ENCODE data around the gene RNU7-1. TPM values are rescaled to one million over a fixed set of nuclear protein-coding genes. Genes with fewer than 3 reads are reported as not detected.

The RNU7-1 gene
- total and polyA plus RNA-seq, 2 of the 4 experiments (the other 2 are of a cell fraction), result not detected

DNA sequence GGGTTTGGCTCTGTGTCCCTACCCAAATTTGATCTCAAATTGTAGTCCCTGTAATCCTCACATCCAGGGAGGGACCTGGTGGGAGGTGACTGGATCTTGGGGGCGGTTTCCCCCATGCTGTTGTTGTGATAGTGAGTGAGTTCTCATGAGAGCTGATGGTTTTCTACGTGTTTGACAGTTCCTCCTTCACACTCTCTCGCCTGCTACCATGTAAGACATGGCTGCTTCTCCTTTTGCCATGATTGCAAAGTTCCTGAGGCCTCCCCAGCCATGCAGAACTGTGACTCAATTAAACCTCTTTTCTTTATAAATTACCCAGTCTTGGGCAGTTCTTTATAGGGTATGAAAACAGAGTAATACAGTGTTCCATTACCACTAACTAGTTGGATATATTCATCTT lies 49.3 kb upstream of the RNU7-1 start:
- no peak overlapping the region for H2AK5ac ChIP-seq (ENCODE audit: low read depth, low read length)
- no peaks in the 10 kb centered on the region for H3K27me3 ChIP-seq (ENCODE audit: control insufficient read depth, insufficient read depth, low read length)
- no peak overlapping the region for H3K23ac ChIP-seq (ENCODE audit: low read depth, low read length)
- H2BK15ac ChIP-seq (ENCODE audit: low read depth, low read length), result no peak overlapping the region
- H3K4ac ChIP-seq (ENCODE audit: low read depth, low read length), result no peak overlapping the region
- H3K27ac ChIP-seq (ENCODE audit: insufficient read depth, low read length), result no peak overlapping the region
- ATAC-seq (ENCODE audit: low read depth) (no peak), DNase-seq (no peak)
- dilution Hi-C loops (cut with HindIII; ENCODE audit: low sequenced_read_pairs, unreplicated experiment), result no loop called here
- no CpG with 5 or more reads among the region's 3 CpGs for WGBS, 2 experiments (ENCODE audit: extremely low coverage in 2 of 2, insufficient read length in 1 of 2)
- CTCF ChIA-PET, result interaction anchor here (0.7 kb wide), 1 partner anchor 22 kb away, joined by 3 read pairs; the partner anchor contains the start of gene SPSB2
- H3K9ac ChIP-seq (ENCODE audit: low read depth, low read length), result no peak overlapping the region
- no peak overlapping the region for H4K8ac ChIP-seq (ENCODE audit: low read depth in 2 of 2, low read length in 2 of 2)
- no peak overlapping the region for H3K56ac ChIP-seq (ENCODE audit: extremely low read depth, insufficient read depth, low read length)
- H3K14ac ChIP-seq (replicated peaks; ENCODE audit: low read depth, low read length), result no peak overlapping the region; the same call in 1 of the 2 replicates
- intact Hi-C loops (cut with micrococcal nuclease), result no loop called here
- POLR2A ChIA-PET (ENCODE audit: unreplicated experiment), result no interaction called here
- H3K36me3 ChIP-seq (ENCODE audit: control insufficient read depth, insufficient read depth, low read length), result no peaks in the 10 kb centered on the region
- H4K5ac ChIP-seq (ENCODE audit: low read depth, low read length), result no peak overlapping the region
- no peak overlapping the region for H2AFZ ChIP-seq (replicated peaks; ENCODE audit: low read length, poor library complexity)
- peaks cover 0 to 20% of the 10 kb centered on the region in 2 experiments; a peak in 2 of 4 replicates for H3K79me1 ChIP-seq (ENCODE audit: low read depth in 1 of 2, low read length in 2 of 2)
- TF ChIP-seq MAZ (IDR thresholded peaks at IDR 0.05; ENCODE audit: borderline replicate concordance, low read depth, low read length), result no peak
- TF ChIP-seq RAD21 (IDR thresholded peaks at IDR 0.05; ENCODE audit: low read length), result no peak
- TF ChIP-seq, protein P1, sequence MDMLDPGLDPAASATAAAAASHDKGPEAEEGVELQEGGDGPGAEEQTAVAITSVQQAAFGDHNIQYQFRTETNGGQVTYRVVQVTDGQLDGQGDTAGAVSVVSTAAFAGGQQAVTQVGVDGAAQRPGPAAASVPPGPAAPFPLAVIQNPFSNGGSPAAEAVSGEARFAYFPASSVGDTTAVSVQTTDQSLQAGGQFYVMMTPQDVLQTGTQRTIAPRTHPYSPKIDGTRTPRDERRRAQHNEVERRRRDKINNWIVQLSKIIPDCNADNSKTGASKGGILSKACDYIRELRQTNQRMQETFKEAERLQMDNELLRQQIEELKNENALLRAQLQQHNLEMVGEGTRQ (IDR thresholded peaks at IDR 0.05; ENCODE audit: low read depth, low read length), result no peak
- TF ChIP-seq NFE2L2 (IDR thresholded peaks at IDR 0.05; ENCODE audit: low read depth, low read length), result no peak
- TF ChIP-seq SMC3 (IDR thresholded peaks at IDR 0.05; ENCODE audit: low read depth, low read length), result no peak
- no peak for TF ChIP-seq MXI1 (IDR thresholded peaks at IDR 0.05; ENCODE audit: borderline replicate concordance, low read depth, low read length)
- TF ChIP-seq POLR2A (IDR thresholded peaks at IDR 0.05; ENCODE audit: low read depth, low read length), result no peak
- no peak for TF ChIP-seq RFX5 (IDR thresholded peaks at IDR 0.05; ENCODE audit: low read depth, low read length)
- no peak for TF ChIP-seq CHD1 (IDR thresholded peaks at IDR 0.05; ENCODE audit: low read depth, low read length)
- TF ChIP-seq, protein P2, sequence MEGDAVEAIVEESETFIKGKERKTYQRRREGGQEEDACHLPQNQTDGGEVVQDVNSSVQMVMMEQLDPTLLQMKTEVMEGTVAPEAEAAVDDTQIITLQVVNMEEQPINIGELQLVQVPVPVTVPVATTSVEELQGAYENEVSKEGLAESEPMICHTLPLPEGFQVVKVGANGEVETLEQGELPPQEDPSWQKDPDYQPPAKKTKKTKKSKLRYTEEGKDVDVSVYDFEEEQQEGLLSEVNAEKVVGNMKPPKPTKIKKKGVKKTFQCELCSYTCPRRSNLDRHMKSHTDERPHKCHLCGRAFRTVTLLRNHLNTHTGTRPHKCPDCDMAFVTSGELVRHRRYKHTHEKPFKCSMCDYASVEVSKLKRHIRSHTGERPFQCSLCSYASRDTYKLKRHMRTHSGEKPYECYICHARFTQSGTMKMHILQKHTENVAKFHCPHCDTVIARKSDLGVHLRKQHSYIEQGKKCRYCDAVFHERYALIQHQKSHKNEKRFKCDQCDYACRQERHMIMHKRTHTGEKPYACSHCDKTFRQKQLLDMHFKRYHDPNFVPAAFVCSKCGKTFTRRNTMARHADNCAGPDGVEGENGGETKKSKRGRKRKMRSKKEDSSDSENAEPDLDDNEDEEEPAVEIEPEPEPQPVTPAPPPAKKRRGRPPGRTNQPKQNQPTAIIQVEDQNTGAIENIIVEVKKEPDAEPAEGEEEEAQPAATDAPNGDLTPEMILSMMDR (conservative IDR thresholded peaks at IDR 0.05; ENCODE audit: low read depth, low read length), result no peak
- TF ChIP-seq, protein P3, sequence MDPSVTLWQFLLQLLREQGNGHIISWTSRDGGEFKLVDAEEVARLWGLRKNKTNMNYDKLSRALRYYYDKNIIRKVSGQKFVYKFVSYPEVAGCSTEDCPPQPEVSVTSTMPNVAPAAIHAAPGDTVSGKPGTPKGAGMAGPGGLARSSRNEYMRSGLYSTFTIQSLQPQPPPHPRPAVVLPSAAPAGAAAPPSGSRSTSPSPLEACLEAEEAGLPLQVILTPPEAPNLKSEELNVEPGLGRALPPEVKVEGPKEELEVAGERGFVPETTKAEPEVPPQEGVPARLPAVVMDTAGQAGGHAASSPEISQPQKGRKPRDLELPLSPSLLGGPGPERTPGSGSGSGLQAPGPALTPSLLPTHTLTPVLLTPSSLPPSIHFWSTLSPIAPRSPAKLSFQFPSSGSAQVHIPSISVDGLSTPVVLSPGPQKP (IDR thresholded peaks at IDR 0.05; ENCODE audit: borderline replicate concordance, low read depth, low read length), result no peak
- no peak for TF ChIP-seq CEBPB (IDR thresholded peaks at IDR 0.05; ENCODE audit: low read depth, low read length)
- TF ChIP-seq RCOR1 (IDR thresholded peaks at IDR 0.05; ENCODE audit: insufficient replicate concordance, low read length), result no peak
- no peak for TF ChIP-seq BHLHE40 (IDR thresholded peaks at IDR 0.05; ENCODE audit: low read depth, low read length)
- TF ChIP-seq MAFK (IDR thresholded peaks at IDR 0.05; ENCODE audit: low read depth, low read length), result no peak
- no peak for TF ChIP-seq FOS (IDR thresholded peaks at IDR 0.05; ENCODE audit: low read depth, low read length)
- H3K4me2 ChIP-seq (ENCODE audit: low read depth, low read length), result no peak overlapping the region
- no peak overlapping the region for H2BK20ac ChIP-seq (ENCODE audit: low read depth, low read length)
- no peak overlapping the region for H2AK9ac ChIP-seq (replicated peaks; ENCODE audit: low read depth, low read length, poor library complexity)
- no peak overlapping the region for H3K4me3 ChIP-seq (ENCODE audit: insufficient read depth, low read depth, low read length)
- BruUV-seq (replicated peaks), result no TSS peak
- no peaks in the 10 kb centered on the region for H4K20me1 ChIP-seq (ENCODE audit: insufficient read depth, low read length)
- no peaks in the 10 kb centered on the region for H3K9me3 ChIP-seq (ENCODE audit: control insufficient read depth, insufficient read depth, low read length)
- in situ Hi-C loops (cut with MboI; ENCODE audit: low sequenced_read_pairs), result no loop called here
- H3K9me1 ChIP-seq (ENCODE audit: insufficient read depth, low read length), result 0 out of 2 replicates have a peak, but pooled peaks cover 4% of the 10 kb centered on the region
- H3K4me1 ChIP-seq (ENCODE audit: control insufficient read depth, insufficient read depth, low read length), result peaks cover 5% of the 10 kb centered on the region
- H2BK120ac ChIP-seq (ENCODE audit: low read depth, low read length), result no peak overlapping the region
- no peak overlapping the region for H2BK5ac ChIP-seq (ENCODE audit: low read depth, low read length, poor library complexity, severe bottlenecking)
- no peak overlapping the region for H4K91ac ChIP-seq (ENCODE audit: insufficient read depth, low read depth, low read length)
- H3K18ac ChIP-seq (ENCODE audit: low read depth, low read length), result no peak overlapping the region

Measured in IMR-90 (cell line).